GM19099 (cell line): ENCODE data around the gene TMEM8B.

Experiments used
- POLR2A ChIP-seq: IDR thresholded peaks from 3 replicates; pipeline ENCODE4 v1.6.1; 2011; ENCODE audit warnings: low read depth; ENCODE audit not compliant: insufficient read length; ENCODE audit errors: extremely low read depth

TMEM8B gene

GRCh38 chr9:35905051-35905781 lies 76.2 kb downstream of the TMEM8B start:
- TF ChIP-seq POLR2A = no peak

DNA sequence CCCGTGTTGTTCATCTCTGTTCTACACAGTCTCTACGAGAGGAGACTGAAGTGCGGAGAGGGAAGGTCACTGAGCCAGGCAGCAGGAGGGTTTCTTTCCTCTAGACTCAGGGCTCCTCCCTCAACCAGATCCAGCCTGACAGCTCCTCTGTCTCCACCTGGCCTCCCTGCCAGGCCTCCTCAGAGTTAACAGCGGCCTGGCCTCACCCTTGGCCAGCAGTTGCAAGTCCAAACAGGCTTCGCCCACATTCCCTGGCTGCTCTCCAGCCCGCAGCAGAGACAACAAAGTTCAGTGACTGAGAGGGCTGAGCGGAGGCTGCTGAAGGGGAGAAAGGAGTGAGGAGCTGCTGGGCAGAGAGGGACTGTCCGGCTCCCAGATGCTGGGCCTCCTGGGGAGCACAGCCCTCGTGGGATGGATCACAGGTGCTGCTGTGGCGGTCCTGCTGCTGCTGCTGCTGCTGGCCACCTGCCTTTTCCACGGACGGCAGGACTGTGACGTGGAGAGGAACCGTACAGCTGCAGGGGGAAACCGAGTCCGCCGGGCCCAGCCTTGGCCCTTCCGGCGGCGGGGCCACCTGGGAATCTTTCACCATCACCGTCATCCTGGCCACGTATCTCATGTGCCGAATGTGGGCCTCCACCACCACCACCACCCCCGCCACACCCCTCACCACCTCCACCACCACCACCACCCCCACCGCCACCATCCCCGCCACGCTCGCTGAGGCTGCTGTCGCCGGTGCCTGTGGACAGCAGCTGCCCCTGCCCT lies 77.1 kb downstream of the TMEM8B start, which contains the start of gene HRCT1:
TSS of gene HRCT1 (plus strand) at position 291 of the 768 bp plus-strand sequence. CDS start at position 377, 86 bp downstream.
- no peak for TF ChIP-seq POLR2A

DNA sequence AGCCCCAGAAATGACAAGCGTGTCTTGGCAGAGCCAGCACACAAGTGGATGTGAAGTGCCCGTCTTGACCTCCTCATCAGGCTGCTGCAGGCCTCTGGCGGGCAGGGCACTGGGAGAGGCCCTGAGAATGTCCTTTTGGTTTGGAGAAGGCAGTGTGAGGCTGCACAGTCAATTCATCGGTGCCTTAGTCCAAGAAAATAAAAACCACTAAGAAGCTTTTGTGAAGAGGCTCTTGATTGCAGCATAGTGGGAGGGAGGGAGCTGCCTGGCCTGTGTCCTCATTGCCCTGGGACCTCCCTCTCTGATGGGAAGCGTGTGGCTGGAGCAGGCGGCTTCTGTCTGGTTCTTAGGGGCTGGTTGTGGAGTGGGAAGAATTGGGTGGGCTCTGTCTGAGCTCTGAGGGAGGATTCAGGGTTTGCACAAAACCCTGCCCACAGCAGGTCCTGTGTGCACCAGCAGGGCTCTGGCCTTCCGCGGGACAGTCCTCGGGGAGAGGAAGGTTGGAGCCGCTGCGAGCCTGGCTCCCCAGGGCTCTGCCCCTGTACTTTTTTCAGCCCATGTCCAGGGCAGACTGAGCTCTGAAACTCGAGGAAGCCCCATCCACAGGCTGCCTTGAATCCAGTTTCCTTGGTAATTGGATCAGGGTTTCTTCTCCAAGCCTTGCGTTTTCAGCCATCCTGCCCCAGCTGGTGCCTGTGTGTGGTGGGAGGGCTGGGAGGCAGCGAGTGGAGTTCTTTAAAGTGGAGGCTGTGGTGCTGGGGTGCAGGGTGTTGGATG lies 78.1 kb downstream of the TMEM8B start:
- TF ChIP-seq POLR2A = no peak

GRCh38 chr9:35907711-35908503 lies 78.9 kb downstream of the TMEM8B start:
- no peak for TF ChIP-seq POLR2A

GRCh38 chr9:35908504-35909125 lies 79.6 kb downstream of the TMEM8B start:
- TF ChIP-seq POLR2A = no peak

- TF ChIP-seq POLR2A = no peak
Observed at GRCh38 chr9:35909274-35909673, 80.2 kb downstream of the TMEM8B start, which contains the start of gene SPAAR. Gene SPAAR (plus strand): TSS chr9:35909490. CDS start chr9:35910464, 974 bp downstream.

GRCh38 chr9:35909687-35910612 lies 80.9 kb downstream of the TMEM8B start:
- TF ChIP-seq POLR2A = no peak

GRCh38 chr9:35910613-35911359 lies 81.8 kb downstream of the TMEM8B start:
- no peak for TF ChIP-seq POLR2A

DNA sequence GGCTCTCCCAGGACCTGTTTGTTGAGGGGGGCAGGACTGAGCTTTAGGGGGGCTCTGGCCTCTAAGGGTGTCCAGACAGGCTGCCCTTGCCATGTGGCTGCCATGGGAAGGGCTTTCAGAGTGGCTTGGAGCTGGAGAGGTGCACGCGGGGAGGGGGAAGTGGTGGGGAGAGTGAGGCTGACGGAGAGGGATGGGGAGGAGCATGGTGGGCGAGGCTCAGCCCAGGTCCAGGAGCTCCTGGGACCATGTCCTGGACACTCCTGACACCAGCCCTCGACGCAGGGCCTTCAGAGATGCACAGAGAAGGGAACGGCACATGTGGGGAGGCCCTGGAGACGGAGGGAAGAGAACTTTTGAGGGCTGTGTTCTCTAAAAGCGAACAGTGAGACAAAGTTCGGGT lies 82.7 kb downstream of the TMEM8B start:
- no peak for TF ChIP-seq POLR2A

- no peak for TF ChIP-seq POLR2A
Observed at GRCh38 chr9:35912791-35913400, 83.9 kb downstream of the TMEM8B start.

DNA sequence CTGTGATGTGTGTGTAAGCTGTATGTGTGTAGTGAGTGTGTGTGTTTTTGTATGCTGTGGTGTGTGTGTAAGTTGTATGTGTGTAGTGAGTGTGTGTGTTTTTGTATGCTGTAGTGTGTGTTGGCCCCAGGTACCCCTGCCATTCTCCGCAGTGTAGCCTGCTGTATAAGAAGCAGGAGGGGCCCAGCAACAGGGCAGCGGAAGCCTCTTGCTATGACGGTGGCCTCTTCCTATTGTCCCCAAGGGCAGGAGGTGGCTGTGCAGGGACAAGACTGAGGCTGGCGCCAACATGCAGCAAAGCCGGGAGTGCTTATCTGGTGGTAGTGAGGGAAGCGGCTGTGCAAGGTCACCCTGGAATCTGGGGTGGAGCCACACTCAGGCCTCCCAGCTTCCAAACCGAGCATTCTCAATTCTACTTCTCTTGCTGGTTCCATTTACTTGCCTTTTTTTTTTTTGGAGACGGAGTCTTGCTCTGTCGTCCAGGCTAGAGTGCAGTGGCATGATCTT lies 85.3 kb downstream of the TMEM8B start:
- TF ChIP-seq POLR2A = no peak
